Stimulated activated naive CD4-positive, alpha-beta T cell treated with Interleukin-2 at 50 U/mL for 16 hours (primary cell): ENCODE results near the gene TIMM50.

Experiments used
- DNase-seq: peaks from one replicate; lab custom pipeline; 2025; lab: John Stamatoyannopoulos, UW

Gene TIMM50

DNA sequence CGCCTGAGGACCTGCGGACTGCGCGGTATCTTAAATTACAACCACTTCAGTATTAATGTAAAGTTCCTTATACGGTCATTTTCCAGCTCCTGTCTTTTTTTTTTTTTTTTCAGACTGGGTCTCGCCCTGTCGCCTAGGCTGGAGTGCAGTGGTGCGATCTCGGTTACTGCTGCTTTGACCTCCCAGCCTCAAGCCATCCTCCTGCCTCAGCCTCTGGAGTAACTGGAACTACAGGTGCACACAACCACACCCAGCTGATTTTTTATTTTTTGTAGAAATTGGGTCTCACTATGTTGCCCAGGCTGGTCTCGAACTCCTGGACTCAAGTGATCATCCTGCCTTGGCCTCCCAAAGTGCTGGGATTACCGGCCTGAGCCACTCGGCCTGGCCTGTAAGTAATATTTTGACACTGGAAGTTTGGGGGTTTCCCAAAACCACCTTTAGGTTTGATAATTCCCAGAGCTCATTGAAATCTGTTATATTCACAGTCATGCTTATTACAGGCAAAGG is 52.4 kb downstream of the TIMM50 start:
- no peak for DNase-seq

DNA sequence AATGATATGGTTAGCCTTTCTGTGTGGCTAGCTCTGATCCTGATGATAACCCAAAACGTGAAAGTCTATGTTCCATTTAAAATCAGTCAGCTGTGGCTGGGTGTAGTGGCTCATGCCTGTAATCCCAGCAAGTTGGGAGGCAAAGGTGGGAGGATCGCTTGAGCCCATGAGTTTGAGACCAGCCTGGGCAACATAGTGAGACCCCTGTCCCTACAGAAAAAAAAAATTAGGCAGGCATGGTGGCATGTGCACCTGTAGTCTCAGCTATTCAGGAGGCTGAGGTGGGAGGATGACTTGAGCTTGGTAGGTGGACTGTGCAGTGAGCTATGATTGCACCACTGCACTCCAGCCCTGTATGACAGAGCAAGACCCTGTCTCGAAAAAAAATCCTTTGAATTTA is 53.2 kb downstream of the TIMM50 start:
- DNase-seq, result no peak

DNA sequence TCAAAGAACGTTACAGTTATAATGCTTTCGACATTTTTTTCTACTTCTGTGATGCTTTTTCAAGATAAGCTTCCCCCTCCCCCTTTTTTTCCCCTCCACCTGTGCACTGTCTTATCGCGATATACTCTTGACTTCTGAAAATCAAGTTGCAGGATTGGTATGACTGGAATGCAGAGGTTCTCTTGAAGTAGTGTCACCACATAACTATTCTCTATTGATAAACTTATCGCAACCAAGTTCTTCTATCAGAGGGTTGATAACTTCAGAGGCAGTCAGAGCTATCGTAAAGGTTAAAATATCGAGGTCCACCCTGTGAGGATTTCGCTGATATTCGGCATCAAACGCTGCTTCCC is 58.5 kb downstream of the TIMM50 start:
- DNase-seq, result no peak

DNA sequence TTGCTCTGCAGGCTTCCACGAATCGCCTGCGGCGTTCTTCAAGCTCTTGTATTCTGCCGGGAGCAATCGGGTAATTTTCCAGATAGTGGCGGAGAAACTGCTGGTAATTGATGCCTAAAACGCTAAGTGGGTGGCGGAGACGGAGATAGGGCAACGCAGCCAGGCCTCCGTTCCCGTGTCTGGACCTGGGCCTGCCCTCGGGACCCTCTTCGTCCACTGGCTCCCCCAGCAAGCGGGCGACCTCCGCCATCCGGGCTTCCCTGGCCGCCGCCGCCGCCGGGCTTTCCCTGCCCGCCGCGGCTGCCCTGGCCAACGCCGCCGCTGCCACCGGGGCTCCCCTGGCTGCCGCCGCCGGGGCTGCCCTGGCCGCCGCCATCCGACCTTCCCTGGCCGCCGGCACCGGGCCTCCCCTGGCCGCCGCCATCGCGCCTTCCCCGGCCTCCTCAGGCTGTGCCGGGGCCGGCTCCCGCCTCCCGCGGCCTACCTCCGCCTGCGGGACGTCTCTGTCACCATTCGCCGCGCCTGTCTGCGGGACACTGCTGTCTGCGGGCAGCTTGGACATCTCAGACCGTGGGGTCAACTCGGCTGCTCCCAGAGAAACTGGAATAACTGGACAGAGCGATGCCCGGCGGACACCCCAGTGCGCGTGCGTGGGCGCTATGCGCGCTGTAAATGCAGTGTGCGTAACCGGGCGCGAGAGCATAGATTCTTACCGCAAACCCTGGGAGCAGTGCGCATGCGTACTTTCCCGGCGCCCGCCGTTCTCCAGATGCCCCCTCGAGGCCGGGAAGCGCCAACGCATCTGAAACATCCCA is 59.1 kb downstream of the TIMM50 start, which contains the start of gene EID2:
EID2 (minus strand) TSS at position 644 of the 815 bp plus-strand sequence; CDS start at position 562, 82 bp downstream.
- peak; percentile 91 for DNase-seq

DNA sequence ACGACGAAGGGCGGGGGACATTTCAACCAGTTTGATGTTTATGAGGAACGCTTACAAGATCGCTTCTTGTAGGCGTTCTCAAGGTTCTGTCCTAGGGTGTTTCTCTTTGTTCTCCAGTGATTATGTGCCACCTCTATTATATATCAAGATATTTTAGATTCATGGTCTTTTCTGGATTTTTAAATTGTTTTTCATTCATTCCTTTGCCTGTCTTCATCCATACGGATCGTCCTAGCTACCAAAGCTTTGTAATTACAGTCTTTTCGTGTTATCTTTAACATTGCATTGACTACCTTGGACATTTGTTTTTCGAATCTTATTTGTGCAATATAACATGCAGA is 59.7 kb downstream of the TIMM50 start:
- DNase-seq, result no peak
